Type B pancreatic cell (in vitro differentiated cells): Measurements from ENCODE around the gene DBF4. TPM values are rescaled to one million over a fixed set of nuclear protein-coding genes. Genes with fewer than 3 reads are reported as not detected.
"Not testable (repeated sequence)": the region's sequence is repeated elsewhere in the genome, so short reads cannot be mapped to it uniquely, and the experiment has no call there.

Experiments
- DNase-seq: peaks from one replicate; pipeline ENCODE4 v3.0.0; 2021; ENCODE audit warnings: mixed read lengths; ENCODE audit not compliant: unreplicated experiment; ENCODE audit errors: extremely low spot score
- H3K27ac Mint-ChIP-seq: 2 replicates; pipeline ENCODE4 v1.8.0; 2021; ENCODE audit warnings: mild to moderate bottlenecking, mixed read lengths
- H3K27me3 Mint-ChIP-seq: 2 replicates; pipeline ENCODE4 v1.8.0; 2021; ENCODE audit warnings: mixed read lengths
- H3K36me3 Mint-ChIP-seq: 2 replicates; pipeline ENCODE4 v1.8.0; 2021; ENCODE audit warnings: mixed read lengths
- H3K4me1 Mint-ChIP-seq: one replicate; pipeline ENCODE4 v1.8.0; 2021; ENCODE audit warnings: mixed read lengths; ENCODE audit not compliant: unreplicated experiment
- H3K4me3 Mint-ChIP-seq: 2 replicates; pipeline ENCODE4 v1.8.0; 2021; ENCODE audit warnings: mild to moderate bottlenecking, mixed read lengths
- H3K9me3 Mint-ChIP-seq: 2 replicates; pipeline ENCODE4 v1.8.0; 2021; ENCODE audit warnings: mixed read lengths
- CTCF ChIP-seq: fragments of 200-600 bp; sonication (generic); conservative IDR thresholded peaks from 2 replicates; pipeline ENCODE4 v1.5.0; 2021; ENCODE audit warnings: antibody characterized with exemption, mild to moderate bottlenecking
- total RNA-seq: library from RNA; stranded (reverse); gene quantifications from 2 replicates; pipeline ENCODE4 v1.2.1, GENCODE V29; 2021; ENCODE audit warnings: low replicate concordance

Gene DBF4
- total RNA-seq, 1 donor from 2014 or later, result 37.8 TPM

- no peaks in the 10 kb centered on the region for H3K4me1 Mint-ChIP-seq
- H3K27me3 Mint-ChIP-seq, result peaks cover 39% of the 10 kb centered on the region
- H3K36me3 Mint-ChIP-seq, result peaks cover 5% of the 10 kb centered on the region
- DNase-seq, result no peak
- H3K27ac Mint-ChIP-seq, result no peak overlapping the region
- TF ChIP-seq CTCF, result no peak
- H3K9me3 Mint-ChIP-seq, result no peaks in the 10 kb centered on the region
- H3K4me3 Mint-ChIP-seq, result peak overlapping the region; percentile 92
Observed at GRCh38 chr7:87934699-87935383, 58.5 kb downstream of the DBF4 start.

GRCh38 chr7:87935384-87935706 is 59.1 kb downstream of the DBF4 start:
- TF ChIP-seq CTCF, result no peak
- Mint-ChIP-seq H3K4me3 (peak overlapping the region; percentile 82), H3K4me1 (no peaks in the 10 kb centered on the region), H3K36me3 (peaks cover 5% of the 10 kb centered on the region), H3K9me3 (no peaks in the 10 kb centered on the region), H3K27me3 (peaks cover 39% of the 10 kb centered on the region), H3K27ac (no peak overlapping the region)
- no peak for DNase-seq

- Mint-ChIP-seq H3K4me3 (no peak overlapping the region), H3K27me3 (peaks cover 11% of the 10 kb centered on the region), H3K4me1 (no peaks in the 10 kb centered on the region), H3K27ac (no peak overlapping the region), H3K9me3 (no peaks in the 10 kb centered on the region), H3K36me3 (peaks cover 5% of the 10 kb centered on the region)
- no peak for TF ChIP-seq CTCF
- no peak for DNase-seq
Observed at GRCh38 chr7:87941138-87941537, 64.8 kb downstream of the DBF4 start.

- Mint-ChIP-seq H3K27me3 (no peaks in the 10 kb centered on the region), H3K4me3 (no peak overlapping the region), H3K4me1 (no peaks in the 10 kb centered on the region), H3K36me3 (no peaks in the 10 kb centered on the region), H3K27ac (no peak overlapping the region), H3K9me3 (no peaks in the 10 kb centered on the region)
- DNase-seq, result no peak
- TF ChIP-seq CTCF, result no peak
Observed at GRCh38 chr7:87944547-87944946, 68.3 kb downstream of the DBF4 start.

- H3K36me3 Mint-ChIP-seq, H3K27me3 Mint-ChIP-seq, DNase-seq, H3K9me3 Mint-ChIP-seq, H3K27ac Mint-ChIP-seq, H3K4me1 Mint-ChIP-seq, H3K4me3 Mint-ChIP-seq: not testable (repeated sequence)
Observed at GRCh38 chr7:87945926-87946325, 69.6 kb downstream of the DBF4 start.

- TF ChIP-seq CTCF, result no peak
- no peaks in the 10 kb centered on the region for H3K36me3 Mint-ChIP-seq
- H3K9me3 Mint-ChIP-seq, result no peaks in the 10 kb centered on the region
- H3K27ac Mint-ChIP-seq, result no peak overlapping the region
- H3K4me1 Mint-ChIP-seq, result no peaks in the 10 kb centered on the region
- no peak overlapping the region for H3K4me3 Mint-ChIP-seq
- no peaks in the 10 kb centered on the region for H3K27me3 Mint-ChIP-seq
- no peak for DNase-seq
Observed at GRCh38 chr7:87948371-87948770, 72.1 kb downstream of the DBF4 start.

Other genes starting within 250 kb of the DBF4 start
- 1.3 and 1.8 TPM in 2 replicates for gene RUNDC3B, start 248.1 kb upstream of the DBF4 start, total RNA-seq
- 12.9 and 21.9 TPM in 2 replicates for gene SLC25A40, start 133 bp upstream of the DBF4 start, total RNA-seq
- 2.9 and 8.1 TPM in 2 replicates for gene ADAM22, start 57.8 kb downstream of the DBF4 start, total RNA-seq